Ovary (tissue), 3 donors: Measurements from ENCODE around the gene NRL.

Experiments used
- EP300 ChIP-seq: sonication (generic); formaldehyde crosslinking; IDR thresholded peaks from one replicate; pipeline ENCODE4 v1.6.1; 2017; ENCODE audit warnings: antibody characterized with exemption
- POLR2A ChIP-seq: fragments of 450-650 bp; IDR thresholded peaks from one replicate; pipeline ENCODE4 v1.6.1; 2017; ENCODE audit warnings: antibody characterized with exemption, mild to moderate bottlenecking, moderate library complexity
- TF ChIP-seq, protein P1 (sequence below), 3 donors: fragments of 450-650 bp in 2 of 3; fragments of 200-600 bp in 1 of 3; IDR thresholded peaks; one replicate each; pipeline versions ENCODE4 v1.5.1 to v1.8.0; 2016 to 2022; ENCODE audit warnings: antibody characterized with exemption in 3 of 3, mild to moderate bottlenecking in 1 of 3
- donor health status: DM: no; HTN: no; CAD: no.

GRCh38 chr14:24132976-24133375 is 18.2 kb upstream of the NRL start:
- TF ChIP-seq, protein P1, sequence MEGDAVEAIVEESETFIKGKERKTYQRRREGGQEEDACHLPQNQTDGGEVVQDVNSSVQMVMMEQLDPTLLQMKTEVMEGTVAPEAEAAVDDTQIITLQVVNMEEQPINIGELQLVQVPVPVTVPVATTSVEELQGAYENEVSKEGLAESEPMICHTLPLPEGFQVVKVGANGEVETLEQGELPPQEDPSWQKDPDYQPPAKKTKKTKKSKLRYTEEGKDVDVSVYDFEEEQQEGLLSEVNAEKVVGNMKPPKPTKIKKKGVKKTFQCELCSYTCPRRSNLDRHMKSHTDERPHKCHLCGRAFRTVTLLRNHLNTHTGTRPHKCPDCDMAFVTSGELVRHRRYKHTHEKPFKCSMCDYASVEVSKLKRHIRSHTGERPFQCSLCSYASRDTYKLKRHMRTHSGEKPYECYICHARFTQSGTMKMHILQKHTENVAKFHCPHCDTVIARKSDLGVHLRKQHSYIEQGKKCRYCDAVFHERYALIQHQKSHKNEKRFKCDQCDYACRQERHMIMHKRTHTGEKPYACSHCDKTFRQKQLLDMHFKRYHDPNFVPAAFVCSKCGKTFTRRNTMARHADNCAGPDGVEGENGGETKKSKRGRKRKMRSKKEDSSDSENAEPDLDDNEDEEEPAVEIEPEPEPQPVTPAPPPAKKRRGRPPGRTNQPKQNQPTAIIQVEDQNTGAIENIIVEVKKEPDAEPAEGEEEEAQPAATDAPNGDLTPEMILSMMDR (IDR thresholded peaks at IDR 0.05), result no peak
- TF ChIP-seq POLR2A, result no peak
- TF ChIP-seq EP300, result no peak
